Esophagus squamous epithelium (tissue), 5 donors: ENCODE measurements around the gene LGR4. TPM values are rescaled to one million over a fixed set of nuclear protein-coding genes. Genes with fewer than 3 reads are reported as not detected.
A peak's percentile ranks its signal among the peaks of the same experiment; 100 is the strongest.

ENCODE experiments used
- DNase-seq: peaks from one replicate; lab custom pipeline; 2025; lab: John Stamatoyannopoulos, UW
- H3K27ac ChIP-seq, 4 donors: fragments of 200-600 bp; sonication (generic); one replicate each; pipeline ENCODE4 v1.5.1; 2016 to 2019; ENCODE audit warnings: mild to moderate bottlenecking in 1 of 4
- H3K27me3 ChIP-seq, 4 donors: fragments of 200-600 bp; sonication (generic); 1 replicate in 3 of 4; 2 replicates in 1 of 4; pipeline versions ENCODE4 v1.5.1 to v1.6.0; 2017 to 2021; ENCODE audit warnings: antibody characterized with exemption in 1 of 4
- H3K36me3 ChIP-seq, 3 donors: fragments of 200-600 bp; sonication (generic); one replicate each; pipeline ENCODE4 v1.5.1; 2016 to 2019
- H3K4me1 ChIP-seq, 3 donors: fragments of 200-600 bp; sonication (generic); one replicate each; pipeline ENCODE4 v1.5.1; 2017 to 2019
- H3K4me3 ChIP-seq, 4 donors: fragments of 200-600 bp; sonication (generic); 1 replicate in 3 of 4; 2 replicates in 1 of 4; pipeline ENCODE4 v1.5.1; 2016 to 2019; ENCODE audit warnings: mild to moderate bottlenecking in 2 of 4, moderate library complexity in 1 of 4
- H3K9me3 ChIP-seq, 3 donors: fragments of 200-600 bp; sonication (generic); one replicate each; pipeline ENCODE4 v1.5.1; 2016 to 2019
- CTCF ChIP-seq, 6 experiments: fragments of 450-650 bp in 4 of 6; fragments of 200-600 bp in 2 of 6; sonication (generic) in 2 of 6; IDR thresholded peaks; one replicate each; pipeline ENCODE4 v1.5.1; 2016 to 2019; ENCODE audit warnings: antibody characterized with exemption in 6 of 6, mild to moderate bottlenecking in 4 of 6, moderate library complexity in 4 of 6
- POLR2A ChIP-seq, 4 donors: fragments of 450-650 bp; IDR thresholded peaks; one replicate each; pipeline ENCODE4 v1.6.1; 2017; ENCODE audit warnings: antibody characterized with exemption in 4 of 4, mild to moderate bottlenecking in 4 of 4, moderate library complexity in 3 of 4
- WGBS, 2 donors: methylation state at CpG; one replicate each; pipeline ENCODE4 v1.1.5; 2018; 5-methylcytosine and 5-hydroxymethylcytosine counted together
- intact Hi-C: fragments of 100-400 bp; cut with DNase I; formaldehyde crosslinking; loops from one replicate; pipeline ENCODE4 v1.15.0; 2022
- total RNA-seq, 4 donors: library from RNA; depleted of rRNA; stranded (reverse); fragments of >200 nt; gene quantifications; one replicate each; pipeline ENCODE4 v1.1.0, GENCODE V29; 2016
- donor health status: DM: yes; HTN: yes; CAD: no.

LGR4 gene
- total RNA-seq, 4 donors from 2014 or later: 22.3 to 45.6 (median 35.1) TPM

- Histone ChIP-seq H3K27me3 (no peaks in the 10 kb centered on the region), H3K9me3 (no peaks in the 10 kb centered on the region), H3K27ac (no peak overlapping the region), H3K4me3 (no peak overlapping the region), H3K36me3 (peaks cover 0 to 80% (median 21%) of the 10 kb centered on the region in 3 donors), H3K4me1 (peaks cover under 1 to 36% (median 7%) of the 10 kb centered on the region in 3 donors)
- TF ChIP-seq CTCF (IDR thresholded peaks at IDR 0.05) (peak in 5 of 6 experiments; percentile 23 to 46 (median 42)), POLR2A (IDR thresholded peaks at IDR 0.05) (no peak)
- no peak for DNase-seq
- intact Hi-C loops: no loop called here
These were observed 24.8 kb upstream of the LGR4 start for GRCh38 chr11:27497284-27497866.

GRCh38 chr11:27496461-27496860 is 23.9 kb upstream of the LGR4 start:
- peaks cover 1 to 81% (median 23%) of the 10 kb centered on the region in 3 donors for H3K36me3 ChIP-seq
- no peak overlapping the region for H3K4me3 ChIP-seq
- peak overlapping the region in 1 of 4 donors; percentile 26 for H3K27ac ChIP-seq
- H3K9me3 ChIP-seq: no peaks in the 10 kb centered on the region
- intact Hi-C loops: no loop called here
- peaks cover 0 to 30% (median 7%) of the 10 kb centered on the region in 3 donors for H3K4me1 ChIP-seq
- WGBS, 2 donors: 18 to 20% methylated on average over 1 of the region's 1 CpG
- no peaks in the 10 kb centered on the region for H3K27me3 ChIP-seq
- TF ChIP-seq POLR2A (IDR thresholded peaks at IDR 0.05): no peak
- TF ChIP-seq CTCF (IDR thresholded peaks at IDR 0.05): no peak
- DNase-seq: no peak

GRCh38 chr11:27495710-27496300 is 23.2 kb upstream of the LGR4 start:
- Histone ChIP-seq H3K4me3 (no peak overlapping the region), H3K36me3 (peaks cover 6 to 81% (median 27%) of the 10 kb centered on the region in 3 donors), H3K27ac (no peak overlapping the region), H3K9me3 (no peaks in the 10 kb centered on the region), H3K4me1 (peaks cover 0 to 30% (median 7%) of the 10 kb centered on the region in 3 donors), H3K27me3 (no peaks in the 10 kb centered on the region)
- 68 to 81% methylated on average over 1 of the region's 1 CpG for WGBS, 2 donors
- intact Hi-C loops: no loop called here
- no peak for DNase-seq
- TF ChIP-seq CTCF (IDR thresholded peaks at IDR 0.05) (no peak), POLR2A (IDR thresholded peaks at IDR 0.05) (no peak)

GRCh38 chr11:27489092-27489491 is 16.5 kb upstream of the LGR4 start:
- intact Hi-C loops: loop anchor here (5.0 kb wide), 1 partner anchor 307 kb away; no protein-coding TSS in a partner anchor
- WGBS, 2 donors: 92 to 98% methylated on average over 3 of the region's 5 CpGs

More at GRCh38 chr11:27489092-27489491, 16.5 kb upstream of the LGR4 start:
- Histone ChIP-seq H3K27me3 (no peaks in the 10 kb centered on the region), H3K4me3 (no peak overlapping the region), H3K36me3 (peaks cover 6 to 53% (median 19%) of the 10 kb centered on the region in 3 donors), H3K27ac (no peak overlapping the region), H3K4me1 (no peaks in the 10 kb centered on the region), H3K9me3 (no peaks in the 10 kb centered on the region)
- no peak for DNase-seq
- no peak for TF ChIP-seq CTCF (IDR thresholded peaks at IDR 0.05)
- TF ChIP-seq POLR2A (IDR thresholded peaks at IDR 0.05): no peak
